Keratinocyte (primary cell): ENCODE data around the gene PATZ1. TPM values are rescaled to one million over a fixed set of nuclear protein-coding genes. Genes with fewer than 3 reads are reported as not detected.

Experiments
- DNase-seq: peaks from one replicate; pipeline ENCODE4 v3.0.0-alpha.2; 2011; ENCODE audit warnings: low read depth, missing footprints, low spot score
- FAIRE-seq: peaks from 2 replicates; lab custom pipeline; 2011; peaks lifted over from hg19 to GRCh38; lab: Jason Lieb, UNC
- H2AFZ ChIP-seq: 2 replicates; pipeline ENCODE4 v1.6.0; 2012; ENCODE audit warnings: low read length, control low read depth, inconsistent platforms; ENCODE audit not compliant: control insufficient read depth
- H3K27ac ChIP-seq: 2 replicates; pipeline ENCODE4 v1.5.1; 2011; ENCODE audit warnings: low read length; ENCODE audit not compliant: control insufficient read depth, insufficient read depth
- H3K27me3 ChIP-seq: 3 replicates; pipeline ENCODE4 v1.6.0; 2011; ENCODE audit warnings: low read length; ENCODE audit not compliant: control insufficient read depth, insufficient read depth; ENCODE audit errors: extremely low read depth
- H3K36me3 ChIP-seq, 2 experiments: 2 replicates in 1 of 2; 3 replicates in 1 of 2; pipeline ENCODE4 v1.5.1; 2011; ENCODE audit warnings: low read length in 2 of 2, mild to moderate bottlenecking in 1 of 2; ENCODE audit not compliant: control insufficient read depth in 2 of 2, insufficient read depth in 2 of 2; ENCODE audit errors: extremely low read depth in 1 of 2
- H3K4me1 ChIP-seq: 3 replicates; pipeline ENCODE4 v1.5.1; 2011; ENCODE audit warnings: low read length; ENCODE audit not compliant: control insufficient read depth, insufficient read depth; ENCODE audit errors: extremely low read depth
- H3K4me2 ChIP-seq: 3 replicates; pipeline ENCODE4 v1.6.0; 2011; ENCODE audit warnings: low read depth, low read length; ENCODE audit not compliant: control insufficient read depth, insufficient read depth; ENCODE audit errors: extremely low read depth
- H3K4me3 ChIP-seq, 3 experiments: fragments of 200-600 bp in 1 of 3; sonication (generic) in 1 of 3; 2 replicates in 2 of 3; 3 replicates in 1 of 3; pipeline ENCODE4 v1.5.1; 2011 to 2016; ENCODE audit warnings: low read length in 3 of 3, mild to moderate bottlenecking in 3 of 3, control low read depth in 2 of 3, inconsistent platforms in 1 of 3, low read depth in 1 of 3, mixed read lengths in 1 of 3, mixed run types in 1 of 3, moderate library complexity in 1 of 3; ENCODE audit not compliant: control insufficient read depth in 2 of 3, insufficient read depth in 2 of 3; ENCODE audit errors: extremely low read depth in 1 of 3
- H3K79me2 ChIP-seq: 2 replicates; pipeline ENCODE4 v1.6.0; 2012; ENCODE audit warnings: low read length; ENCODE audit not compliant: control insufficient read depth, insufficient read depth
- H3K9ac ChIP-seq: 3 replicates; pipeline ENCODE4 v1.6.0; 2011; ENCODE audit warnings: low read length; ENCODE audit not compliant: control insufficient read depth, insufficient read depth; ENCODE audit errors: extremely low read depth
- H3K9me1 ChIP-seq: 3 replicates; pipeline ENCODE4 v1.6.0; 2011; ENCODE audit warnings: low read length; ENCODE audit not compliant: control insufficient read depth, insufficient read depth; ENCODE audit errors: extremely low read depth
- H3K9me3 ChIP-seq: 2 replicates; pipeline ENCODE4 v1.5.1; 2012; ENCODE audit warnings: low read depth, low read length; ENCODE audit not compliant: control insufficient read depth
- H4K20me1 ChIP-seq: 3 replicates; pipeline ENCODE4 v1.6.0; 2011; ENCODE audit warnings: low read length; ENCODE audit not compliant: control insufficient read depth, insufficient read depth; ENCODE audit errors: extremely low read depth
- CTCF ChIP-seq, 3 experiments: IDR thresholded peaks in 1 of 3; conservative IDR thresholded peaks in 1 of 3; optimal IDR thresholded peaks in 1 of 3; 2 replicates in 2 of 3; 3 replicates in 1 of 3; pipeline versions ENCODE3 to v1.5.1; 2011; ENCODE audit warnings: low read length in 3 of 3, mild to moderate bottlenecking in 3 of 3, moderate library complexity in 2 of 3, control low read depth in 1 of 3, inconsistent platforms in 1 of 3; ENCODE audit not compliant: insufficient read depth in 2 of 3; ENCODE audit errors: extremely low read depth in 1 of 3
- EZH2 ChIP-seq: IDR thresholded peaks from one replicate; pipeline ENCODE4 v1.6.1; 2012; ENCODE audit warnings: inconsistent platforms, mild to moderate bottlenecking, low read length, moderate library complexity
- dilution Hi-C: fragments of 300-500 bp; cut with MboI; formaldehyde crosslinking; loops from one replicate; pipeline ENCODE4 v1.7.0; 2020; ENCODE audit warnings: low sequenced_read_pairs; ENCODE audit not compliant: extremely low pct_ligation_motif_present
- polyA plus RNA-seq, 5 experiments: library from polyadenylated mRNA; depleted of rRNA in 3 of 5; stranded (reverse) in 3 of 5; stranded (forward) in 1 of 5; unstranded in 1 of 5; fragments of >200 nt; gene quantifications; 1 replicate in 1 of 5; 2 replicates in 3 of 5; 3 replicates in 1 of 5; pipeline versions ENCODE4 v1.2.1 to v1.2.3, GENCODE V29; 2011 to 2012; ENCODE audit warnings: missing spikeins in 2 of 5, low read depth in 1 of 5, low replicate concordance in 1 of 5

Gene PATZ1
- polyA plus RNA-seq, 1 donor (not counting 4 experiments of a cell fraction or from before 2014, with no cell fraction given) = 3.4 TPM

GRCh38 chr22:31282748-31283468 lies 63.2 kb downstream of the PATZ1 start:
- FAIRE-seq (no peak), DNase-seq (no peak)
- TF ChIP-seq CTCF (optimal IDR thresholded peaks at IDR 0.05 in 1 of 3, IDR thresholded peaks at IDR 0.05 in 1 of 3, conservative IDR thresholded peaks at IDR 0.05 in 1 of 3; ENCODE audit: extremely low read depth in 1 of 3, insufficient read depth in 2 of 3, low read length in 3 of 3) (no peak), EZH2 (no peak)
- H3K27me3 ChIP-seq = no peaks in the 10 kb centered on the region
- no peak overlapping the region for H3K4me3 ChIP-seq
- no peak overlapping the region for H3K4me2 ChIP-seq
- H3K36me3 ChIP-seq = peaks cover 24 to 41% of the 10 kb centered on the region in 2 experiments
- no peaks in the 10 kb centered on the region for H3K79me2 ChIP-seq
- no peaks in the 10 kb centered on the region for H3K9me1 ChIP-seq
- H3K9ac ChIP-seq = no peak overlapping the region
- dilution Hi-C loops = no loop called here
- peaks cover 3% of the 10 kb centered on the region for H3K4me1 ChIP-seq
- no peaks in the 10 kb centered on the region for H3K9me3 ChIP-seq
- H4K20me1 ChIP-seq = no peaks in the 10 kb centered on the region
- no peak overlapping the region for H3K27ac ChIP-seq
- H2AFZ ChIP-seq = no peak overlapping the region

GRCh38 chr22:31281733-31282132 lies 64.4 kb downstream of the PATZ1 start:
- Histone ChIP-seq H3K4me3 (no peak overlapping the region), H3K9ac (no peak overlapping the region), H2AFZ (no peak overlapping the region), H3K4me1 (peaks cover 3% of the 10 kb centered on the region), H3K27me3 (no peaks in the 10 kb centered on the region), H3K9me3 (no peaks in the 10 kb centered on the region), H3K27ac (no peak overlapping the region), H3K36me3 (peaks cover 23 to 44% of the 10 kb centered on the region in 2 experiments), H3K79me2 (no peaks in the 10 kb centered on the region), H3K4me2 (no peak overlapping the region), H4K20me1 (no peaks in the 10 kb centered on the region), H3K9me1 (no peaks in the 10 kb centered on the region)
- FAIRE-seq (no peak), DNase-seq (no peak)
- dilution Hi-C loops = no loop called here
- no peak for TF ChIP-seq CTCF (optimal IDR thresholded peaks at IDR 0.05 in 1 of 3, IDR thresholded peaks at IDR 0.05 in 1 of 3, conservative IDR thresholded peaks at IDR 0.05 in 1 of 3; ENCODE audit: extremely low read depth in 1 of 3, insufficient read depth in 2 of 3, low read length in 3 of 3)
- no peak for TF ChIP-seq EZH2
